Endothelial cell of umbilical vein (primary cell): Measurements from ENCODE around the gene RGS7BP. TPM values are rescaled to one million over a fixed set of nuclear protein-coding genes. Genes with fewer than 3 reads are reported as not detected.

Experiments used
- BruUV-seq: library from RNA; stranded (reverse); fragments of 400-500 nt; replicated peaks from 2 replicates; lab custom pipeline; 2021; lab: Mats Ljungman, UMichigan
- CTCF ChIA-PET: fragments of 300-600, 350-600 bp; sonication (Branson Sonifier 250); formaldehyde crosslinking; loops from one replicate; lab custom pipeline; 2021; ENCODE audit warnings: antibody characterized with exemption, inconsistent platforms; lab: Charles Lee
- POLR2A ChIA-PET: fragments of 300-600, 350-600 bp; sonication (Branson Sonifier 250); formaldehyde crosslinking; loops from one replicate; lab custom pipeline; 2021; ENCODE audit warnings: antibody characterized with exemption, inconsistent platforms; lab: Charles Lee
- DNase-seq: peaks from one replicate; pipeline ENCODE4 v3.0.0-alpha.2; 2011; ENCODE audit warnings: low read depth, low spot score
- FAIRE-seq: peaks from 2 replicates; lab custom pipeline; 2011; peaks lifted over from hg19 to GRCh38; lab: Jason Lieb, UNC
- H2AFZ ChIP-seq: 2 replicates; pipeline ENCODE4 v1.6.0; 2012; ENCODE audit warnings: low read depth, low read length, control low read depth, inconsistent platforms
- H3K27ac ChIP-seq: 2 replicates; pipeline ENCODE4 v1.5.1; 2011; ENCODE audit warnings: low read depth, mild to moderate bottlenecking, control low read depth, low read length, moderate library complexity; ENCODE audit not compliant: insufficient read depth
- H3K27me3 ChIP-seq, 2 experiments: 2 replicates each; pipeline versions ENCODE4 v1.6.0 to v1.6.1; 2011; ENCODE audit warnings: low read length in 2 of 2, mixed read lengths in 1 of 2; ENCODE audit not compliant: control insufficient read depth in 2 of 2, insufficient read depth in 2 of 2
- H3K36me3 ChIP-seq, 2 experiments: 2 replicates in 1 of 2; 3 replicates in 1 of 2; pipeline ENCODE4 v1.5.1; 2011; ENCODE audit warnings: low read length in 2 of 2, mild to moderate bottlenecking in 1 of 2, moderate library complexity in 1 of 2; ENCODE audit not compliant: control insufficient read depth in 2 of 2, insufficient read depth in 2 of 2; ENCODE audit errors: extremely low read depth in 1 of 2
- H3K4me1 ChIP-seq: 3 replicates; pipeline ENCODE4 v1.5.1; 2011; ENCODE audit warnings: mild to moderate bottlenecking, low read length; ENCODE audit not compliant: control insufficient read depth, insufficient read depth; ENCODE audit errors: extremely low read depth
- H3K4me2 ChIP-seq: 2 replicates; pipeline ENCODE4 v1.6.1; 2011; ENCODE audit warnings: low read length, control low read depth, mixed read lengths; ENCODE audit not compliant: insufficient read depth
- H3K4me3 ChIP-seq, 3 experiments: fragments of 200-600 bp in 1 of 3; sonication (generic), shearing (Covaris generic) in 1 of 3; replicated peaks in 1 of 3; 2 replicates each; pipeline ENCODE4 v1.5.1; 2011 to 2016; ENCODE audit warnings: control low read depth in 3 of 3, low read length in 3 of 3, mild to moderate bottlenecking in 2 of 3, inconsistent platforms in 1 of 3, low read depth in 1 of 3, moderate library complexity in 1 of 3; ENCODE audit not compliant: insufficient read depth in 1 of 3
- H3K79me2 ChIP-seq: 2 replicates; pipeline ENCODE4 v1.6.0; 2012; ENCODE audit warnings: low read length, inconsistent platforms; ENCODE audit not compliant: control insufficient read depth, insufficient read depth
- H3K9ac ChIP-seq: replicated peaks from 2 replicates; pipeline ENCODE3; 2011; ENCODE audit warnings: low read length, control low read depth; ENCODE audit not compliant: insufficient read depth; ENCODE audit errors: extremely low read depth
- H3K9me1 ChIP-seq: replicated peaks from 3 replicates; pipeline ENCODE4 v1.6.0; 2011; ENCODE audit warnings: mild to moderate bottlenecking, low read length; ENCODE audit not compliant: control insufficient read depth, insufficient read depth; ENCODE audit errors: extremely low read depth
- H3K9me3 ChIP-seq: replicated peaks from 2 replicates; pipeline ENCODE4 v1.5.1; 2012; ENCODE audit warnings: low read length, inconsistent platforms; ENCODE audit not compliant: control insufficient read depth, insufficient read depth
- H4K20me1 ChIP-seq: replicated peaks from 2 replicates; pipeline ENCODE3; 2011; ENCODE audit warnings: mild to moderate bottlenecking, low read length; ENCODE audit not compliant: control insufficient read depth, insufficient read depth; ENCODE audit errors: extremely low read depth
- EZH2 ChIP-seq: IDR thresholded peaks from 2 replicates; pipeline ENCODE4 v1.6.1; 2012; ENCODE audit warnings: borderline replicate concordance, low read depth, mild to moderate bottlenecking, moderate library complexity, low read length, inconsistent platforms; ENCODE audit not compliant: severe bottlenecking
- FOS ChIP-seq: IDR thresholded peaks from 2 replicates; pipeline ENCODE4 v1.6.1; 2011; ENCODE audit warnings: mild to moderate bottlenecking, low read length, moderate library complexity, borderline replicate concordance; ENCODE audit not compliant: insufficient read depth
- GATA2 ChIP-seq: IDR thresholded peaks from 2 replicates; pipeline ENCODE4 v1.7.0; 2011; ENCODE audit warnings: low read depth, mild to moderate bottlenecking, moderate library complexity, mixed read lengths, low read length; ENCODE audit not compliant: insufficient read length, insufficient read depth
- JUN ChIP-seq: IDR thresholded peaks from 2 replicates; pipeline ENCODE4 v1.6.1; 2011; ENCODE audit warnings: borderline replicate concordance, low read depth; ENCODE audit not compliant: insufficient read length, insufficient read depth
- MYC ChIP-seq: IDR thresholded peaks from one replicate; pipeline ENCODE4 v1.6.1; 2011; ENCODE audit warnings: mild to moderate bottlenecking, low read depth, low read length
- POLR2A ChIP-seq: IDR thresholded peaks from 2 replicates; pipeline ENCODE4 v1.6.1; 2012; ENCODE audit warnings: low read depth, mild to moderate bottlenecking, control low read depth, low read length
- POLR2AphosphoS5 ChIP-seq: IDR thresholded peaks from 2 replicates; pipeline ENCODE4 v1.6.1; 2012; ENCODE audit warnings: low read depth, mild to moderate bottlenecking, control low read depth, low read length, moderate library complexity; ENCODE audit not compliant: insufficient read depth
- dilution Hi-C: fragments of 300-500 bp; cut with MboI; formaldehyde crosslinking; loops from one replicate; pipeline ENCODE4 v1.15.0; 2019; ENCODE audit warnings: low sequenced_read_pairs; ENCODE audit not compliant: extremely low pct_ligation_motif_present
- intact Hi-C: fragments of 100-400 bp; cut with micrococcal nuclease; formaldehyde crosslinking; loops from one replicate; pipeline ENCODE4 v1.10.0; 2022
- polyA plus RNA-seq, 4 experiments: library from polyadenylated mRNA; depleted of rRNA in 3 of 4; stranded (reverse) in 3 of 4; unstranded in 1 of 4; fragments of >200 nt; gene quantifications; 2 replicates each; pipeline versions ENCODE4 v1.2.1 to v1.2.3, GENCODE V29; 2011 to 2012; ENCODE audit warnings: missing spikeins in 1 of 4
- total RNA-seq: library from RNA; stranded (reverse); gene quantifications from 2 replicates; pipeline ENCODE4 v1.2.3, GENCODE V29; 2021
- TF ChIP-seq, protein P1 (sequence below), 2 donors: IDR thresholded peaks; 1 replicate in 1 of 2; 2 replicates in 1 of 2; pipeline ENCODE4 v1.5.1; 2011; ENCODE audit warnings: low read length in 2 of 2, mild to moderate bottlenecking in 2 of 2, moderate library complexity in 2 of 2, control low read depth in 1 of 2, inconsistent platforms in 1 of 2, low read depth in 1 of 2; ENCODE audit not compliant: insufficient read depth in 1 of 2; ENCODE audit errors: extremely low read depth in 1 of 2
- TF ChIP-seq, protein P2 (sequence below): IDR thresholded peaks from 2 replicates; pipeline ENCODE4 v1.6.1; 2011; ENCODE audit not compliant: insufficient read depth, insufficient read length

The RGS7BP gene
- total and polyA plus RNA-seq, 2 donors (not counting 3 experiments of a cell fraction or from before 2014, with no cell fraction given), result 0.51 to 2.0 TPM

DNA sequence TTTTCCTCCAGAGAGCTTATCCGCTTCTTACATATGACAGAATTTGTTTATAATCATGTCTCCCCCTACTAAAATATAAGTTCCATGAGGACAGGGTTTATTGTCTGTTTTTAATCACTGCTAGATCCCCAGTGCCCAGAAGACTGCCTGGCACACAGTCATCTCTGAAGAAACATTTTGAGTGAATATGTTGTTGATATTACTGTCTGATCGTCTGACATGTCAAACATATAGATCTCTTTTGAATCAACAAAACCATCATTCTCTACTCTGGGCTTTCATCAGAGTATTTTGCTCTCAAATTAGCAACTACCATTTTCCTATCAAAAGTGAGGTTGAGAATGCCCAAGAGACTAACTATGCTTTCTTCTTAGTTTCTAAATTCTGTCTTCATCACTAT, 117.2 kb downstream of the RGS7BP start:
- TF ChIP-seq POLR2A (no peak), GATA2 (no peak), MYC (no peak), JUN (no peak), EZH2 (no peak), POLR2AphosphoS5 (no peak), FOS (no peak)
- TF ChIP-seq, protein P1, sequence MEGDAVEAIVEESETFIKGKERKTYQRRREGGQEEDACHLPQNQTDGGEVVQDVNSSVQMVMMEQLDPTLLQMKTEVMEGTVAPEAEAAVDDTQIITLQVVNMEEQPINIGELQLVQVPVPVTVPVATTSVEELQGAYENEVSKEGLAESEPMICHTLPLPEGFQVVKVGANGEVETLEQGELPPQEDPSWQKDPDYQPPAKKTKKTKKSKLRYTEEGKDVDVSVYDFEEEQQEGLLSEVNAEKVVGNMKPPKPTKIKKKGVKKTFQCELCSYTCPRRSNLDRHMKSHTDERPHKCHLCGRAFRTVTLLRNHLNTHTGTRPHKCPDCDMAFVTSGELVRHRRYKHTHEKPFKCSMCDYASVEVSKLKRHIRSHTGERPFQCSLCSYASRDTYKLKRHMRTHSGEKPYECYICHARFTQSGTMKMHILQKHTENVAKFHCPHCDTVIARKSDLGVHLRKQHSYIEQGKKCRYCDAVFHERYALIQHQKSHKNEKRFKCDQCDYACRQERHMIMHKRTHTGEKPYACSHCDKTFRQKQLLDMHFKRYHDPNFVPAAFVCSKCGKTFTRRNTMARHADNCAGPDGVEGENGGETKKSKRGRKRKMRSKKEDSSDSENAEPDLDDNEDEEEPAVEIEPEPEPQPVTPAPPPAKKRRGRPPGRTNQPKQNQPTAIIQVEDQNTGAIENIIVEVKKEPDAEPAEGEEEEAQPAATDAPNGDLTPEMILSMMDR (IDR thresholded peaks at IDR 0.05; ENCODE audit: extremely low read depth in 1 of 2, insufficient read depth in 1 of 2, low read depth in 1 of 2, low read length in 2 of 2), result no peak
- TF ChIP-seq, protein P2, sequence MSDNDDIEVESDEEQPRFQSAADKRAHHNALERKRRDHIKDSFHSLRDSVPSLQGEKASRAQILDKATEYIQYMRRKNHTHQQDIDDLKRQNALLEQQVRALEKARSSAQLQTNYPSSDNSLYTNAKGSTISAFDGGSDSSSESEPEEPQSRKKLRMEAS, result no peak
- FAIRE-seq, result no peak
- H3K27me3 ChIP-seq, result peaks cover 2 to 7% of the 10 kb centered on the region in 2 experiments
- no peak overlapping the region for H3K27ac ChIP-seq
- H4K20me1 ChIP-seq, result no peaks in the 10 kb centered on the region
- H3K4me1 ChIP-seq, result peaks cover 3% of the 10 kb centered on the region
- ChIA-PET POLR2A (no interaction called here), CTCF (no interaction called here)
- H3K36me3 ChIP-seq, result no peaks in the 10 kb centered on the region
- H3K9me1 ChIP-seq, result no peaks in the 10 kb centered on the region
- no peaks in the 10 kb centered on the region for H3K79me2 ChIP-seq
- no TSS peak for BruUV-seq
- H3K9me3 ChIP-seq, result no peaks in the 10 kb centered on the region
- H3K9ac ChIP-seq, result no peak overlapping the region
- H3K4me2 ChIP-seq, result no peak overlapping the region
- H2AFZ ChIP-seq, result no peak overlapping the region
- H3K4me3 ChIP-seq, result no peak overlapping the region
- dilution Hi-C loops (no loop called here), intact Hi-C loops (no loop called here)
- no peak for DNase-seq
